Fibroblast of lung (primary cell): Measurements from ENCODE around the gene FTSJ1. TPM values are rescaled to one million over a fixed set of nuclear protein-coding genes. Genes with fewer than 3 reads are reported as not detected.

Experiments used
- DNase-seq, 2 donors: peaks; one replicate each; pipeline versions ENCODE4 v3.0.0 to v3.0.0-alpha.2; 2010; ENCODE audit warnings: low read depth in 2 of 2
- H2AFZ ChIP-seq: 2 replicates; pipeline ENCODE4 v1.5.1; 2012; ENCODE audit warnings: low read length, control low read depth, inconsistent platforms
- H3K27ac ChIP-seq: 2 replicates; pipeline ENCODE4 v1.5.1; 2011; ENCODE audit warnings: low read length, control low read depth; ENCODE audit not compliant: insufficient read depth
- H3K27me3 ChIP-seq: 2 replicates; pipeline ENCODE4 v1.5.1; 2011; ENCODE audit warnings: mild to moderate bottlenecking, low read length; ENCODE audit not compliant: control insufficient read depth, insufficient read depth
- H3K36me3 ChIP-seq: 2 replicates; pipeline ENCODE4 v1.5.1; 2011; ENCODE audit warnings: low read length; ENCODE audit not compliant: control insufficient read depth, insufficient read depth
- H3K4me1 ChIP-seq: 2 replicates; pipeline ENCODE4 v1.5.1; 2011; ENCODE audit warnings: low read length; ENCODE audit not compliant: control insufficient read depth, insufficient read depth; ENCODE audit errors: extremely low read depth
- H3K4me2 ChIP-seq: 2 replicates; pipeline ENCODE4 v1.5.1; 2011; ENCODE audit warnings: low read length, control low read depth; ENCODE audit not compliant: insufficient read depth; ENCODE audit errors: extremely low read depth
- H3K4me3 ChIP-seq, 4 experiments: fragments of 200-600 bp in 1 of 4; sonication (generic) in 1 of 4; replicated peaks in 1 of 4; 2 replicates each; pipeline ENCODE4 v1.5.1; 2011 to 2016; ENCODE audit warnings: low read length in 4 of 4, low read depth in 3 of 4, mild to moderate bottlenecking in 3 of 4, control low read depth in 2 of 4, inconsistent platforms in 1 of 4, mixed read lengths in 1 of 4; ENCODE audit not compliant: insufficient read depth in 1 of 4; ENCODE audit errors: control extremely low read depth in 1 of 4
- H3K79me2 ChIP-seq: 2 replicates; pipeline ENCODE4 v1.5.1; 2012; ENCODE audit warnings: mild to moderate bottlenecking, low read length, inconsistent platforms; ENCODE audit not compliant: control insufficient read depth, insufficient read depth
- H3K9ac ChIP-seq: 2 replicates; pipeline ENCODE4 v1.5.1; 2011; ENCODE audit warnings: mild to moderate bottlenecking, low read length, control low read depth; ENCODE audit not compliant: insufficient read depth
- H3K9me3 ChIP-seq: 2 replicates; pipeline ENCODE4 v1.5.1; 2012; ENCODE audit warnings: low read depth, low read length; ENCODE audit not compliant: control insufficient read depth, insufficient read depth
- H4K20me1 ChIP-seq: 2 replicates; pipeline ENCODE4 v1.5.1; 2011; ENCODE audit warnings: low read length; ENCODE audit not compliant: control insufficient read depth, insufficient read depth; ENCODE audit errors: extremely low read depth
- EZH2 ChIP-seq: IDR thresholded peaks from 2 replicates; pipeline ENCODE4 v1.5.1; 2012; ENCODE audit warnings: low read length, control low read depth, mild to moderate bottlenecking; ENCODE audit errors: missing control alignments
- polyA plus RNA-seq, 2 donors: library from polyadenylated mRNA; depleted of rRNA in 1 of 2; stranded (reverse) in 1 of 2; unstranded in 1 of 2; fragments of >200 nt; gene quantifications; 2 replicates each; pipeline ENCODE4 v1.2.1, GENCODE V29; 2011 to 2012; ENCODE audit warnings: missing spikeins in 1 of 2
- total RNA-seq: library from RNA; depleted of rRNA; stranded (reverse); fragments of >200 nt; gene quantifications from 2 replicates; pipeline ENCODE4 v1.2.1, GENCODE V29; 2014
- TF ChIP-seq, protein P1 (sequence below), 2 donors: IDR thresholded peaks in 1 of 2; conservative IDR thresholded peaks in 1 of 2; 1 replicate in 1 of 2; 2 replicates in 1 of 2; pipeline ENCODE4 v1.5.1; 2011 to 2012; ENCODE audit warnings: low read length in 2 of 2, control low read depth in 1 of 2, inconsistent platforms in 1 of 2, low read depth in 1 of 2, mild to moderate bottlenecking in 1 of 2

Gene FTSJ1
- total and polyA plus RNA-seq, 2 donors (not counting 1 experiment from before 2014, with no cell fraction given), result 29.4 to 30.2 TPM

GRCh38 chrX:48472851-48473703 lies 2.9 kb upstream of the FTSJ1 start:
- Histone ChIP-seq H3K4me1 (peaks cover 3% of the 10 kb centered on the region), H3K4me3 (no peak overlapping the region), H3K9me3 (no peaks in the 10 kb centered on the region), H3K36me3 (no peaks in the 10 kb centered on the region), H4K20me1 (no peaks in the 10 kb centered on the region), H3K4me2 (no peak overlapping the region), H3K27me3 (no peaks in the 10 kb centered on the region), H3K79me2 (peaks cover 20% of the 10 kb centered on the region), H3K9ac (no peak overlapping the region), H3K27ac (no peak overlapping the region), H2AFZ (no peak overlapping the region)
- DNase-seq, result no peak
- TF ChIP-seq, protein P1, sequence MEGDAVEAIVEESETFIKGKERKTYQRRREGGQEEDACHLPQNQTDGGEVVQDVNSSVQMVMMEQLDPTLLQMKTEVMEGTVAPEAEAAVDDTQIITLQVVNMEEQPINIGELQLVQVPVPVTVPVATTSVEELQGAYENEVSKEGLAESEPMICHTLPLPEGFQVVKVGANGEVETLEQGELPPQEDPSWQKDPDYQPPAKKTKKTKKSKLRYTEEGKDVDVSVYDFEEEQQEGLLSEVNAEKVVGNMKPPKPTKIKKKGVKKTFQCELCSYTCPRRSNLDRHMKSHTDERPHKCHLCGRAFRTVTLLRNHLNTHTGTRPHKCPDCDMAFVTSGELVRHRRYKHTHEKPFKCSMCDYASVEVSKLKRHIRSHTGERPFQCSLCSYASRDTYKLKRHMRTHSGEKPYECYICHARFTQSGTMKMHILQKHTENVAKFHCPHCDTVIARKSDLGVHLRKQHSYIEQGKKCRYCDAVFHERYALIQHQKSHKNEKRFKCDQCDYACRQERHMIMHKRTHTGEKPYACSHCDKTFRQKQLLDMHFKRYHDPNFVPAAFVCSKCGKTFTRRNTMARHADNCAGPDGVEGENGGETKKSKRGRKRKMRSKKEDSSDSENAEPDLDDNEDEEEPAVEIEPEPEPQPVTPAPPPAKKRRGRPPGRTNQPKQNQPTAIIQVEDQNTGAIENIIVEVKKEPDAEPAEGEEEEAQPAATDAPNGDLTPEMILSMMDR (conservative IDR thresholded peaks at IDR 0.05 in 1 of 2, IDR thresholded peaks at IDR 0.05 in 1 of 2; ENCODE audit: low read depth in 1 of 2, low read length in 2 of 2), result no peak
- no peak for TF ChIP-seq EZH2

- Histone ChIP-seq H3K4me1 (peaks cover 3% of the 10 kb centered on the region), H3K79me2 (peaks cover 24% of the 10 kb centered on the region), H4K20me1 (no peaks in the 10 kb centered on the region), H3K4me2 (no peak overlapping the region), H3K36me3 (no peaks in the 10 kb centered on the region), H3K27me3 (no peaks in the 10 kb centered on the region), H3K4me3 (no peak overlapping the region), H3K27ac (no peak overlapping the region), H3K9me3 (no peaks in the 10 kb centered on the region), H2AFZ (no peak overlapping the region), H3K9ac (no peak overlapping the region)
- TF ChIP-seq, protein P1 (conservative IDR thresholded peaks at IDR 0.05 in 1 of 2, IDR thresholded peaks at IDR 0.05 in 1 of 2; ENCODE audit: low read depth in 1 of 2, low read length in 2 of 2), result no peak
- no peak for TF ChIP-seq EZH2
- no peak for DNase-seq
Measured at GRCh38 chrX:48473704-48473990, 2.4 kb upstream of the FTSJ1 start.

DNA sequence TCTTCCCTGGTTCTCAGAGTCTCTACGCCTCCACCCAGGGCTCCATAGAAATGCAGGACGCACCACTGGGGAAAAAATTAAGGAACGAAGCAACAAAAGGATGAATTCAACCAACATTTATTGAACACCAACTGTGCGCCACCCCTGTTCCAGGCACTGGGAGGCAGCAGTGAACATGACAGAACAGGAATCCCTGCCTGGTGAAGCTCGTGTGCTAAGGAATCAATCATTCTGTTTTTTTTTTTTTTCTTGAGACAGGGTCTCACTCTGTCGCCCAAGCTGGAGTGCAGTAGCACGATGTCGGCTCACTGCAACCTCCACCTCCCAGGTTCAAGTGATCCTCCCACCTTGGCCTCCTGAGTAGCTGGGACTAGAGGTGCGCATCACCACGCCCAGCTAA lies 1.9 kb upstream of the FTSJ1 start:
- Histone ChIP-seq H3K9ac (no peak overlapping the region), H3K4me1 (peaks cover 3% of the 10 kb centered on the region), H2AFZ (no peak overlapping the region), H3K79me2 (peaks cover 24% of the 10 kb centered on the region), H3K4me2 (no peak overlapping the region), H3K9me3 (no peaks in the 10 kb centered on the region), H3K27me3 (no peaks in the 10 kb centered on the region), H3K4me3 (no peak overlapping the region), H3K36me3 (no peaks in the 10 kb centered on the region), H4K20me1 (no peaks in the 10 kb centered on the region), H3K27ac (no peak overlapping the region)
- no peak for TF ChIP-seq EZH2
- TF ChIP-seq, protein P1 (conservative IDR thresholded peaks at IDR 0.05 in 1 of 2, IDR thresholded peaks at IDR 0.05 in 1 of 2; ENCODE audit: low read depth in 1 of 2, low read length in 2 of 2), result peak; percentile 10 to 45
- DNase-seq, result peak in 1 of 2 donors; percentile 21
